OCI-LY7 (cell line): ENCODE data around the gene LMX1B.

ENCODE experiments used
- CTCF ChIP-seq: fragments of 200-600 bp; sonication (generic); conservative IDR thresholded peaks from 2 replicates; pipeline ENCODE4 v1.5.1; 2014; ENCODE audit warnings: mild to moderate bottlenecking, antibody characterized with exemption, low read length, moderate library complexity, mixed read lengths
- EZH2phosphoT487 ChIP-seq: fragments of 200-600 bp; sonication (generic); IDR thresholded peaks from 2 replicates; pipeline ENCODE4 v1.6.1; 2018; ENCODE audit warnings: low read depth, borderline replicate concordance, mild to moderate bottlenecking, mixed run types, antibody characterized with exemption, low read length, moderate library complexity, mixed read lengths

GRCh38 chr9:126642010-126642744 is 28.4 kb downstream of the LMX1B start:
- TF ChIP-seq CTCF (no peak), EZH2phosphoT487 (no peak)
